Stimulated activated CD8-positive, alpha-beta memory T cell treated with anti-CD3 and anti-CD28 coated beads, Interleukin-12 subunit alpha, Interleukin-12 subunit beta, amount 100 ng/mL, for 4 hours (primary cell): Measurements from ENCODE around the gene PAPLN.

Experiments
- DNase-seq: peaks from one replicate; pipeline ENCODE4 v3.0.0-alpha.2; 2020; ENCODE audit warnings: low read depth

The PAPLN gene

GRCh38 chr14:73246387-73247150 is 9.3 kb downstream of the PAPLN start:
- no peak for DNase-seq

DNA sequence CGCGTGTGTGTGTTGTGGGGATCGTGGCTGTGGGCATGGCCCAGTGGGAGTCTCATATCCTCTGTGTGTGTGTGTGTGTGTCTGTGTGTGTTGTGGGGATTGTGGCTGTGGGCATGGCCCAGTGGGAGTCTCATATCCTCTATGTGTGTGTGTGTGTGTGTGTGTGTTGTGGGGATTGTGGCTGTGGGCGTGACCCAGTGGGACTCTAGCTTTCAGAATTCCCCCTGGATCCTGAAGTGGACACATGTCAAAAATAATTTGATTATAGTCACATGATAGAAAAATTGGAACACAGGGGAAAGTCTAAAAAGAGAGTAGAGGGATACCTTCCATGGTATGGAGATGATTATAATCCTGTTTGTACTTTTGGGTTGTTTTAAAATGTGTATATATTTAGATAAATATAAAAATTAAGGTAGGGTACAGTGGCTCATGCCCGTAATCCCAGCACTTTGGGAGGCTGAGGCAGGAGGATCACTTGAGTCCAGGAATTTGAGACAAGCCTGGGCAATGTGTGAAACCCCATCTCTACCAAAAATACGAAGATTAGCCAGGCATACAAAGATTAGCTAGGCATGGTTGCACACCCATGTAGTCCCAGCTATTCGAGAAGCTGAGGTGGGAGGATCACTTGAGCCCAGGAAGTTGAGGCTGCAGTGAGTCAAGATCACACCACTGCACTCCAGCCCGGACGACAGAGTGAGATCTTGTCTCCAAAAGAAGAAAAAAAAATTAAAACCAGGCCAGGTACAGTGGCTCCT is 11.0 kb downstream of the PAPLN start:
- DNase-seq, result no peak

DNA sequence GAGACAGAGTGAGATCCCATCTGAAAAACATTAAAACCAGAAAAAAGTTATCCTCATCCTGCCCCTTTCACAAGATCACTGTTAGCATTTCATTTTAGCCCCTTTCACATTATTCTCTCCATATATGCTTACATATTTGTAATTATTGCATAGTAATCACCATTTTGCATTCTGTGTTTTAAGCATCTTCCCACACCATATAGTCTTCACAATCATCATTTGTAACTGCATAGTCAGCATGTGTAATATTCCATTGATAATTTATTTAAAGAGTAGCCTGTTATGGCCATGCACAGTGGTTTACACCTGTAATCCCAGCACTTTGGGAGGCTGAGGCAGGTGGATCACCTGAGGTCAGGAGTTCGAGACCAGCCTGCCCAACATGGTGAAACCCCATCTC is 11.8 kb downstream of the PAPLN start:
- no peak for DNase-seq

DNA sequence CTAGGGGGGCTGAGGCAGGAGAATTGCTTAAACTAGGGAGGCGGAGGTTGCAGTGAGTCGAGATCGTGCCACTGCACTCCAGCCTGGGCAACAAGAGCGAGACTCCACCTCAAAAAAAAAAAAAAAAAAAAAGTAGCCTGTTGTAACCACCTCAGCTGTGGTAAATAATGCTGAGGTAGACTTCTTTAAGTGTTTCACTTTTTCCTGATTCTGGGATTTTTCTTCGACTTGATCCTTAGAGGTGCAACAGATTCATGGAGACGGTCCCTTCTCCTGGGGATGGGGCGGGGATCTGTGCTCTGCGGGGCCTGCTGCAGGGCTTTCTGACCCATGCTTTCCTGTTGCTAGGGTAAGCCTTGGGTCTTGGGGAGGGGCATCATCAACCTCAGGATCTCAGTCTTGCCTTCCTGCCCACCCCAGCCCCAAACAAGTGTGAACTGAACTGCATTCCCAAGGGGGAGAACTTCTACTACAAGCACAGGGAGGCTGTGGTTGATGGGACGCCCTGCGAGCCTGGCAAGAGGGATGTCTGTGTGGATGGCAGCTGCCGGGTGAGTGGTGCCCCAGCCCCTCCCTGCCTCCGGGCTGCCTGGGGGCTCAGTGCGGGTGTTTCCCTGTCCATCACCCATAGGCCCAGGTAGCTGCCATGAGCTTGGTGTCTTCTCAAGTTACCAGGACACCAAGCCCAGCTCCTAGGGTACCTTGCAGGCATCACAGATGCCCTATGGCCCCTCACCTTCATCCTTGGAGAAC is 12.4 kb downstream of the PAPLN start:
- DNase-seq, result no peak

- no peak for DNase-seq
These were observed 13.0 kb downstream of the PAPLN start for GRCh38 chr14:73250317-73250713.

DNA sequence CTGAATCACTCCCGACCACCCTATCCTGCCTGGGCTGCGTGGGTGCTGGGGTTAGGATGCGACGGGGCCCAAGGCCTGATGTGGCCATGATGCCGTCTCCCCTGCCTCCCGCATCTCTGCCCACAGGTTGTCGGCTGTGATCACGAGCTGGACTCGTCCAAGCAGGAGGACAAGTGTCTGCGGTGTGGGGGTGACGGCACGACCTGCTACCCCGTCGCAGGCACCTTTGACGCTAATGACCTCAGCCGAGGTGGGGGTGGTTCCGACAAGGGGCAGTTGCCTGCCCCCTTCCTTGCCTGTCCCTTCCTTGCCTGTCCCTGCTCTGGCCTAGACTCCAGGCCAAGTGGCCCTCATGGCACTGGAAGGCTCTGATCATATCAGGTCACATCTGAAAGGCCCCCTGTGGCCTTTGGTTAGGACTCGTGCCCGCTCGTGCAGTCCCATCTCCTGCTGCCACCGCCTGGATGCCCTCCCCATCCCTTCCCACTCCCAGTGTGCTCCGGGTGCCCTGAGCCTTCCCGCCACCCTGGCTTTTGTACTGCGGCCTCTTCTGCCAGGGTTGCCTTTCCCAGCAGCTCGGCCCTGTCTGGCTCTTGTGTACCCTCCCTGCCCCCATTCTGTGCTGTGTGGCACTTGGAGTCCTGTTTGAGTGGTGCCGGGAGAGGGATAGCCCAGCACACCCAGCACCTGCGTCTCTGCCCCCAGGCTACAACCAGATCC is 13.6 kb downstream of the PAPLN start:
- DNase-seq, result no peak

GRCh38 chr14:73251516-73252215 is 14.4 kb downstream of the PAPLN start:
- DNase-seq, result no peak

GRCh38 chr14:73252491-73253322 is 15.4 kb downstream of the PAPLN start:
- DNase-seq, result no peak

DNA sequence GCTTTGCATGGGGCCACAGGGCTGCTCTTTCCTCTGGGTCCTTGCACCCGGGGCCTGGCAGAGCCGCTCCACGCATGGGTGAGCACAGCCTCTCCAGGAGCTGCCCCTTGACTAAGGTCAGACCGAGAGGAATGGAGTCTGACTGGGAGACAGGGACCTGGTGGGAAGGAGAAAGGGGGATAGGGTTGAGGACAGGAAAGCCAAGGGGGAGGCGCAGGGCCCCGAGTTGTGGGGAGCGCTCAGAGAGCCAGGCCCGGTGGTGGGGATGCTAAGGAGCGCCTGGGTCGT is 16.0 kb downstream of the PAPLN start:
- DNase-seq, result no peak

DNA sequence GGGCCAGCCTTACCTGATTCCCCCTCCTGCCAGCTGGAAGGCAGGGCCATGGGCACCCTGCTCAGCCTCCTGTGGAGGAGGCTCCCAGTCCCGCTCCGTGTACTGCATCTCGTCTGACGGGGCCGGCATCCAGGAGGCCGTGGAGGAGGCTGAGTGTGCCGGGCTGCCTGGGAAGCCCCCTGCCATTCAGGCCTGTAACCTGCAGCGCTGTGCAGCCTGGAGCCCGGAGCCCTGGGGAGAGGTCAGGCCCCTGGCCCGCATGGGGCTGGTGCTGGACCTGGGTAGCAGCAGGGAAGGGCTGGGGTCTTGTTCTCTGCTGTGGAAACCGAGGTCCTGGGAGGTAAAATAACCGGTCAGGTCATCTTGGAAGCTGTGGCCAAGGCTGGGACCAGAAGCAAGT is 16.4 kb downstream of the PAPLN start:
- DNase-seq, result no peak

DNA sequence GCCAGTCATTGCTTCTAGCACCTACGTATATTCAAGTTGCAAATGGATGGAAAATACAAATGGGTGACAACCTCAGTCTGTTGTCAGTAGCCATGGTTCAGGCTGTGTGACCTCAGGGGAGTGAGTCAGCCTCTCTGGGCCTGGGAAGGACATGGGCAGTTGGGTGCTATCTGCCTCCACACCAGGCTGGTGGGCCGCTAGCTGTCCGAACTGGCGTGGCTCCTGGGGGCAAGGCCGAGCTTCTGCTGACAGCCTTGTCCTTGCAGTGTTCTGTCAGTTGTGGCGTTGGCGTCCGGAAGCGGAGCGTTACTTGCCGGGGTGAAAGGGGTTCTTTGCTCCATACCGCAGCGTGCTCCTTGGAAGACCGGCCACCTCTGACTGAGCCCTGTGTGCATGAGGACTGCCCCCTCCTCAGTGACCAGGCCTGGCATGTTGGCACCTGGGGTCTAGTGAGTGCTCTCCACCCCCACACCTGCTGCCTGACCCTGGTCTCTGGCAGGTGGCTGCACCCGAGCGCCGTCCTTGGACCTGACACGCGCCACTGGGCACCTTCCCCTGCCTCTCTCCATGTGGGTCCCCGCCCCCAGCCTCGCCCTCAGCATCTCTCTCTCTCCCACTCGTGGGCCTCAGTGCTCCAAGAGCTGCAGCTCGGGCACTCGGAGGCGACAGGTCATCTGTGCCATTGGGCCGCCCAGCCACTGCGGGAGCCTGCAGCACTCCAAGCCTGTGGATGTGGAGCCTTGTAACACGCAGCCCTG is 17.1 kb downstream of the PAPLN start:
- DNase-seq, result no peak

- DNase-seq, result no peak
These were observed 17.7 kb downstream of the PAPLN start for GRCh38 chr14:73255005-73255400.

DNA sequence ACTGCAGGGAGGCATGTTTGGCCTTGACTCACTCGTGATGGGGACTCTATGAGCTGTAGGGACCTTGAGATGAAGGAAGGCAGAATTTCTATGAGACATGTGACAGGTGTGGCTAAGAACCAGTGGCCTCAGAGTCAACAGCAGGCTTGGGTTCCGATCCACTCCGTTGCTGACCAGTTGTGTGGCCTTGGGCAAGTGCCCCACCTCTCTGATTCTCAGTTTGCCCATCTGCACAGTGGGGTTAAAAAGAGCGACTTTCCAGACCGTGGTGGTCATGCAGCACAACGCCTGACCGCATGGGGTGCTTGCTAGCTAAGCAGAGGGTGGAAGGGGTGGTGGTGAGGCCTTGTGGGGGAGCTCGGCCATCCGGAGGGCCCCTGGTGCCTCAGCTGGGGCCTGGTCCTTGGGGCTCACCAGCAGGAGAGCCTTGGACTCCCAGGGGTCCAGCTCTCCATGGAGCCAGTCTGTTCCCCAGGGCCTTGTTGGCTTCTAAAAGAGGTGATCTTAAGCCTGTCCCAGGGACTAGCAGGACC is 18.5 kb downstream of the PAPLN start:
- DNase-seq, result no peak

DNA sequence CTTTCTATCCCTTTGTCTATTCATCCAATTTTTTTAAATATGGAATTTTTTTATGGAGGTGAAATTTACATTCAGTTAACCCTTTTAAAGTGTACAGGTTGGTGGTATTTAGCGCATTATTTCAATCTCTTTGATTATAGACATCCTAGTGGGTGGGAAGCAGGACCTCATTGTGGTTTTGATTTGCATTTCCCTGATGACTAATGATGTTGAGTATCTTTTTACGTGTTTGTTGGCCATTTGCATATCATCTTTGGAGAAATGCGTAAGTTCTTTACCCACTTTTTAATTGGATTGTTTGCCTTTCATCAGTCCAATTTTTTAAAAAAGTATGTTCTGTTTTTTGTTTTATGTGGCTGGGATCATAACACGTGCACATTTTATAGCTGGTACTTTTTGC is 20.8 kb downstream of the PAPLN start:
- DNase-seq, result no peak

- DNase-seq, result no peak
These were observed 21.7 kb downstream of the PAPLN start for GRCh38 chr14:73258845-73259611.

DNA sequence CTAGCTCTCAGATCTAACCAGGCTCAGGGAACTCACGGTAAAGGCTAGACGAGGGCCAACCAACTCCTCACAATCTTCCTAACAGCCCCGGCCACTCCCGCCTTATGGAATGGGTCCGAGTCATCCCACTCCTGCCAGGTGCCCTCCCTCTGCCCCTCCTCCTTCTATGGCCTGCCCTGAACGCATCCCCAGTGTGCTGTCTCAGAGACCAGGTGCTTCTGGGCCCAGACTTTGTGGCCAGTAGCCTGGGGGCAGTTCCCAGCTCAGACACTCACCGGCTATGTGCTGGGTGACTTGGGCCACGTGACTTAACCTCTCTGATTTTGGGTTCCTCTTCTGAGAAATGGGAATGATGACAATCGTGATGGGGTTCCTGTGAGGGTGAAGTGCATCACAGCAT is 22.5 kb downstream of the PAPLN start:
- no peak for DNase-seq

DNA sequence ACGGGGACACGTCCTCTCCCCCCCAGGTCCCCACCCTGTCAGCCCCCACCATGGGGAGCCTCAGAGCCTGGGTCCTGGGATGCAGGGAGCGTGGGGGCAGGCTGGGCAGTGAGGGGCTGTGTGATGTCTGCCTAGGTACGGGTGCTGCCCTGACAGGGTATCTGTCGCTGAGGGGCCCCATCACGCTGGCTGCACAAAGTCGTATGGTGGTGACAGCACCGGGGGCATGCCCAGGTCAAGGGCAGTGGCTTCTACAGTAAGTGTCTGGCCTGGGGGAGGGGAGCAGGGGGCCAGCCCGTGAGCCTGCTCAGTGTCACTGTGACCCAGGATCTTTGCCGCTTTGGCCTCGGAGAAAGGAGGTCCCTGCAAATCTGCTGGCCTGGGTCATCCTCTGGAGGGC is 23.3 kb downstream of the PAPLN start:
- no peak for DNase-seq

- no peak for DNase-seq
These were observed 23.8 kb downstream of the PAPLN start for GRCh38 chr14:73261075-73261474.
